Activated CD8-positive, alpha-beta memory T cell treated with anti-CD3 and anti-CD28 coated beads, Interleukin-2, amount 50 U/mL, for 4 hours (primary cell): ENCODE data around the gene FCHO1.
"Not testable (repeated sequence)": the region's sequence is repeated elsewhere in the genome, so short reads cannot be mapped to it uniquely, and the experiment has no call there.

ENCODE experiments used
- DNase-seq: peaks from one replicate; pipeline ENCODE4 v3.0.0-alpha.2; 2020

FCHO1 gene

DNA sequence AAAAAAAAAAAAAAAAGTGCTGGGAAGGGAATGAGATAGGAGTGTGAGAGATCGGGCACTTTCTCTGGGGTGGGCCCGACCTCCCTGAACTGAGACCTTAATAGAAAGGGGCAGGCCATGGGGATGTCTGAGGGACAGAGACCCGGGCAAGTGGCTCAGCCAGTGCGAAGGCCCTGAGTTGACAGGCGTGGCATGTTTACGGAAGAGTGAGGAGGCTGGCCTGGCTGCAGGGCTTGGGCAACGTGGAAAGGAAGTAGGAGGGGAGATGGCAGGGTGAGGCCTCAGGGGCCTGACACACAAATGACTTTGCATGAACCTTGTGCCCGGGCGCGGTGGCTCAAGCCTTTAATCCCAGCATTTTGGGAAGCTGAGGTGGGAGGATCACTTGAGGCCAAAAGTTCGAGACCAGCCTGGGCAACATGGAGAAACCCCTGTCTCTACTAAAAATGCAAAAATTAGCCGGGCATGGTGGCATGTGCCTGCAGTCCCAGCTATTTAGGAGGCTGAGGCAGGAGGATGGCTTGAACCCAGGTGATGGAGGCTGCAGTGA, 13.9 kb downstream of the FCHO1 start:
- DNase-seq: no peak

DNA sequence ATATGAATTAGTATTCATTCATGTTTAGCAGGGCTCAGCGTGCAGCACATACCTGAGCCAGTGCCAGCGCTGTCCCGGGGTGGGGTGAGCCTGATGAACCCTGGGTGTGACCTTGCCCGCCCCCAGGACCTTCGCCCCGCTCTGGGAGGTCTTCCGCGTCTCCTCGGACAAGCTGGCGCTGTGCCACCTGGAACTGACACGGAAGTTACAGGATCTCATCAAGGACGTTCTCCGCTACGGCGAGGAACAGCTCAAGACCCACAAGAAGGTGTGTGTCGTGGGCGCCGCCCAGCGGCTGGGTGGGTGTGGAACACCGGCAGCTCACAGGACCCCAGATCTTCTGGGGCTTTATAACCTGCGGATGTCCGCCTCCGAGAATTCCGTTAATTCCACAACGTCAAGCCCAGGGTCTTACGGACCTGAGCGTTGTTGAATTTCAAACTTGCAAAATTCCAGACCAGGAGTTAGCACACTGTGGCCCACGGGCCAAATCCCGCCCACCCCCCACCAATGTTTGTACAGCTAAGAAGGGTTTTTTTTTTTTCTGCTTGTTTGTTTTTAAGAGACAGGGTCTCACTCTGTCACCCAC, 15.4 kb downstream of the FCHO1 start:
- peak; percentile 46 for DNase-seq

DNA sequence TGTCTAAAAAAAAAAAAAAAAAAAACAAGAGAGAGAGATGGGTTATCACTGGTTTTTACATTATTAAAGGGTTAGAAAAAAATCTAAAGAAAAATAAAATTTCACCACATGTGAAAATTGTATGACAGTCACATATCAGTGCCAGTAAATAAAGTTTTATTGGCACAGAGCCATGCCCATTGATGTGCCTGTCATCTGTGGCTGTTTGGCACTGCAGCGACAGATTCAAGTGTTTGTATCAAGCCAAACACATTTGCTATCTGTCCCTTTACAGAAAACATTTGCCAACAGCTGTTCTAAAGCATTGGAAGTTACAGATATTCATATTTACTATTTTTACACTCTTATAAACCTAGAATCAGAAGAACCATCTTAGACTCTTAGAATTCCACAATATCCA, 16.3 kb downstream of the FCHO1 start:
- no peak for DNase-seq

DNA sequence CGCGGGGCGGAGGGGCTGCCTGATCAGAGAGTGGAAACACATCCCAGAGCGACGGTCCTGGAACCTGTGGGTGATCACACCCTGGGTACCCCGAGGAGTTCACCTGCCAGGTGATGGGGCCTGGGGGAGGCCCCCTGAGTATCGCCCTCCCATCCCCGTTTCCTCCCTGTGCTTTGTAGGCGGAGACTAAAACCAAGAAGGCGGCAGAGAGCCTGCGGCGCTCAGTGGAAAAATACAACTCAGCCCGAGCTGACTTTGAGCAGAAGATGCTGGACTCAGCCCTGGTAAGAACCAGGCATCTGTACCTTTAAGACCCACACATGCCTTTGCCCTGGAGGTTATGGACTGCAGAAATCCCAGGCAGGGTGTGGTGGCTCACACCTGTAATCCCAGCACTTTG, 19.3 kb downstream of the FCHO1 start:
- DNase-seq: no peak

DNA sequence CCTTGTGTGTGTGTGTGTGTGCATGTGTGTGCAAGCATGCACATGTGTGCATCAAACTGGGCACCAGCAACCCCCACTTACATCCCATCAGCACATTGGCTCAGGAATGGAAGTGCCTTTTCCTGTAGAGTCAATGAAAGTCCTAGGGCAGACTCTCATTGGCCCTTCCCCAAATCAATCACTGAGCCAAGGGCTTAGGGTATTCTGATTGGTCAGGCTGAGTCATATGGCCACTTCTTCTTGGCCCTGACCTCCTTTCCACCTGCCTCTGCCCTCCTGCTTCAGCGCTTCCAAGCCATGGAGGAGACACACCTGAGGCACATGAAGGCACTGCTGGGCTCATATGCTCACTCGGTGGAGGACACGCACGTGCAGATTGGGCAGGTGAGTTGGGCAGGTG, 20.9 kb downstream of the FCHO1 start:
- no peak for DNase-seq

DNA sequence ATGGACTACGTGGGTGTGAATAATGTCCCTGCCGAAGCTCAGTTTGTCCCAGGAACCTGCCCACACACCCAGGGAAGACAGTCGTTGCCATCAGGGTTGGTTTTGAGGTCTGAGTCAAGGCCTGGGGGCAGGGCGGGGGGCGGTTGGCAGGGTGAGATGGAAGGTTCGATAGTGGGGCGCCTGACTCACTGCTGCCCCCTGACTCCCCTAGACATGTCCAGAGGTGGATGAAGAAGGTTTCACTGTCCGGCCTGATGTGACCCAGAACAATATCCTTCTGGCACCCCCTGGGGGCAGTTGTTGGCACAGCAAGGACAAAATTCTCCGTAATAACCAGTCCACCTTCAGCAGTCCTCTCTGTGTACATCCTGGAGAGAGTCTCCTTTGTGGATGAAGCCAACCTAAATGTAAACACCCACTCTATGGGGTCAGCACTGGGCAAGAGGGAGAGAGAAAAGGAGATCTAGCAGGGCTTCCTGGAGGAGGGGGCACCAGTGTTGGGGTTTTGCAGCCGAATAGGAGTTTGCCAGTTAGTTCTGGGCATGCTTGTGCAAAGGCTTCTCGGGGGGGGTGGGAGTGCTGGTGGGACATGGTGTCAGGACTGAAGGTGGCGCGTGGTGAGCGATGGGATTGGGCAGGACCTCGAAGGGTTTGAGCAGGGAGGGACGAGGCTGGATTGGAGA, 24.1 kb downstream of the FCHO1 start:
- DNase-seq: peak; percentile 50

DNA sequence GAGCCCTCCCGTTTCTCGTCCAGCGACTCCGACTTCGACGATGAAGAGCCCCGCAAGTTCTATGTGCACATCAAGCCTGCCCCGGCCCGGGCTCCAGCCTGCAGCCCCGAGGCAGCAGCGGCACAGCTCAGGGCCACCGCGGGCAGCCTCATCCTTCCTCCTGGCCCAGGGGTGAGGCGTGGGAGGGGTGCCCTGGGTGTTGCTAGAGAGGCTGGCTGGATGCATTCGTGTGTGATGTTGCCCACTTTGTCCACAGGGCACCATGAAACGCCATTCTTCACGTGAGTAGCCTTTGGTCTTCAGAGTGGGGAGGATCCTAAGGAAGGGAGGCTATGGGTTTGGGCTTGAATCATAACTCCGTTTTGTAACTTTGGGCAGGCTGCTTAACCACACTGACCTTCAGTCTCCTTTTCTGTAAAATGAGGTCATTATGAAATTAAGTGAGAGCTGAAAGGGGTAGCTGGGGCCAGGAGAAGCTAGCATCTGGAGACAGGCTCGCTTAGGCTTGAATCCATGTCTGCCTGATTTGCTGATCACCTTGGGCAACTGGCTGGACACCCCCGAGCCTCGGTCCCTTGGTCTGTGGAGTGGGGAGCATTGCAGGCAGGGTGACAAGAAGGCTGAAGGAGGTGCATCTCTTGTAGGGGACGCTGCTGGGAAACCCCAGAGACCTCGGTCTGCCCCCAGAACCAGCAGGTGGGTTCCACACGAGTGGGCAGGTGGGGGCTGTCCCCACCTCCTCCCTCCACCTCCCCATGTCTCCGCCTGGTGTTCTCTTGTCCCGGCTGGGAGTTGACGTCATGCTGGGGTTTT, 24.9 kb downstream of the FCHO1 start:
- DNase-seq: no peak

DNA sequence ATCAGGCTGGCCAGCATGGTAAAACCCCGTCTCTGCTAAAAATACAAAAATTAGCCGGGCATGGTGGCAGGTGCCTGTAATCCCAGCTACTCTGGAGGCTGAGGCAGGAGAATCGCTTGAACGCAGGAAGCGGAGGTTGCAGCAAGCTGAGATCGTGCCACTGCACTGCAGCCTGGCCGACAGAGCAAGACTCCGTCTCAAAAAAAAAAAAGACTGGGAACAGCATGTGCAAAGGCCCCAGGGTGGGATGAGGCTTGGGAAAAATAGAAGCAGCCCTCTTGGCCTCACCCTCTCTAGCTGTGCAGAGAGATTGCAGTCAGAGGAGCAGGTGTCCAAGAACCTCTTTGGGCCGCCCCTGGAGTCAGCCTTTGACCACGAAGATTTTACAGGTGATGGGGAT, 26.6 kb downstream of the FCHO1 start:
- DNase-seq: not testable (repeated sequence)

DNA sequence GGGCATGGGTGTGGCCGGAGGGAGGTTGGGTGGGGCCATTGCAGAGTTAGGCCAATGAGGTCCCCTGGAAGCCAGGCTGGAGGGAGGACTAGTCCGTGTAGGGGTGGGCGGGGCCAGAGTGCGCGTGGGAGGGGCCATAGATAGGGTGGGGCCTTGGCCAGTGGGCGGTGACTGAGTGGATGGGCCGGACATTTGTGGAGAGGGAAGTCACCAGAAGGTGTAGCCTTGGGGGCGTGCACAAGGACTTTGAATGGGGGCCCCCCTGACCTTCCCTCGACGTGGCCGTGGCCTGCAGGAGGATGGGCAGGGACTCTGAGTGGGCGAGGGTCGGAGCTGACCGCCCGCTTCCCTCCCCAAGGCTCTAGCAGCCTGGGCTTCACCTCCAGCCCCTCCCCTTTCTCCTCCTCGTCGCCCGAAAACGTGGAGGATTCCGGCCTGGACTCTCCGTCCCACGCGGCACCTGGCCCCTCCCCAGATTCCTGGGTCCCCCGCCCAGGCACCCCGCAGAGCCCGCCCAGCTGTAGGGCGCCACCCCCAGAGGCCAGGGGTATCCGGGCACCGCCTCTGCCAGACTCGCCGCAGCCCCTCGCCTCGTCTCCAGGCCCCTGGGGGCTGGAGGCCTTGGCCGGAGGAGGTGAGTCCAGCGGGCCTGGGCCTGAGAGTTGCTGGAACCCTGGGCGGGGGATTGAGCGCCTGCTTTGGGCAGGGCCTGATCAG, 27.1 kb downstream of the FCHO1 start:
- DNase-seq: peak; percentile 40

DNA sequence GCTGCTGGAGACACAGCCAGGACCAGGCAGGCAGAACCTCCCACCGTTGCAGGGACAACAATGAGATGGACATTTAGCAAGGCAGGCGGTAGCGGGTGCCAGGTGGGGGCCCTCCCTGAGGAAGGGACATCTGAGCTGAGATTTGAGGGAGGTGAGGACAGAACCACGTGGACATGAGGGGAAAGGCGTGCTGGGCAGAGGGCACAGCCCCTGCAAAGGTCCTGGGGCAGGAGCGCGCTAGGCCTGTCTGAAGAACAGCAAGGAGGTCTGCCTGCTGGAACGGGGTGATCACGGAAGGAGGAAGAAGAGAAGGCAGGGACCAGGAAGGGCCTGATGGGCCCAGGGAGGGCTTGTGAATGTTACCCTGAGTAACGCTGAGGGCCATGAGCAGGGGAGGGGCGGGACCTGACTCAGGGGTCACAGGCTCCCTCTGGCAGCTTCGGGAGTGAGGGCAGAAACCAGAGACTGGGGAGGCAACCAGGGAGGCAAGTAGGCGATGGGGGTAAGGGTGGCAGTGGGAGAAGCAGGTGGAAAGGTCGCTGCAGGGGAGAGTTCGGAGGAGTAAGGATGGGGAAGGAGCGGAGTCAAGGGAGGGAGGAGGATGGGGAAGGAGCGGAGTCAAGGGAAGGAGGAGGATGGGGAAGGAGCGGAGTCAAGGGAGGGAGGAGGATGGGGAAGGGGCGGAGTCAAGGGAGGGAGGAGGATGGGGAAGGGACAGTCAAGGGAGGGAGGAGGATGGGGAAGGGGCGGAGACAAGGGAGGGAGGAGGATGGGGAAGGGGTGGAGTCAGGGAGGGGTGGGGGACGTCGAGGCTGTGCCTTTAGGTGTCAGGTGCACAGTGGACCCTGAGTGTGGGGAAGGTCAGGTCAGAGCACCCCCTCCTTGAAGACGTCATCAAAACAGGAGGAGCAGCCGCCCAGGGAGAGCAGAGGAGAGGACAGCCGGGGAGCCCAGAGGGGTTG, 28.0 kb downstream of the FCHO1 start:
- no peak for DNase-seq

DNA sequence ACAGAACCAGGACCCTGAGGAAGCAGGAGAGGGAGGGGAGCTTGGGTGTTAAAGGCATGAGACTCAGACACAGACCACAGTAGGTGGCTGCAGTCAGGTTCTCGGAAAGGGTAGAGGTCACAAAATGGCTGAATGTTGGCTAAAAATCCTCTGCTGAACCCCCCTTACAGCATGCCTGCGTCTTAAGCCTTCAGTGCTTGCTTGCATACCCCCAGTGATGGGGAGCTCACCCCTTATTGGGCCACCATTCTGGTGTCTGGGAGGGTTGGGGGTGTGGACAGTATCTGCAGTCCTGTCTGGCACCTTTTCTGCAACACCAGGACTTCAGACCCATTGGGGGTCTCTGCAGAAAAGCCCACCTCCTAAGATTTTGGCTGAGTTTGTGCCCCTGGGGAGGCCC, 29.5 kb downstream of the FCHO1 start:
- no peak for DNase-seq

DNA sequence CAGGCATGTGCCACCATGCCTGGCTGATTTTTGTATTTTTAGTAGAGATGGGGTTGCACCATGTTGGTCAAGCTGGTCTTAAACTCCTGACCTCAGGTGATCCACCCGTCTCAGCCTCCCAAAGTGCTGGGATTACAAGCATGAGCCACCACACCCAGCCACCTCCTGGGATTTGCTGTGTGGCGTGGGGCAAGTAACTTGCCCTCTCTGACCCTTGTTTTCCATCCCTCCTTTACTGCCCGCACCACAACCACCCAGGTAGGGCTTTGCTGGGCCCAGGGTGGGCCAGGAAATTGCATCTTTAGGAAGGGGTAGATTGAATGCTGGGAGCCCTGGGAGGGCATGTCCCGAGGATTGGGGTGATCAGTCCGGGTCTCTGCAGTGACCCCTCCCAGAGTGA, 32.4 kb downstream of the FCHO1 start:
- not testable (repeated sequence) for DNase-seq

DNA sequence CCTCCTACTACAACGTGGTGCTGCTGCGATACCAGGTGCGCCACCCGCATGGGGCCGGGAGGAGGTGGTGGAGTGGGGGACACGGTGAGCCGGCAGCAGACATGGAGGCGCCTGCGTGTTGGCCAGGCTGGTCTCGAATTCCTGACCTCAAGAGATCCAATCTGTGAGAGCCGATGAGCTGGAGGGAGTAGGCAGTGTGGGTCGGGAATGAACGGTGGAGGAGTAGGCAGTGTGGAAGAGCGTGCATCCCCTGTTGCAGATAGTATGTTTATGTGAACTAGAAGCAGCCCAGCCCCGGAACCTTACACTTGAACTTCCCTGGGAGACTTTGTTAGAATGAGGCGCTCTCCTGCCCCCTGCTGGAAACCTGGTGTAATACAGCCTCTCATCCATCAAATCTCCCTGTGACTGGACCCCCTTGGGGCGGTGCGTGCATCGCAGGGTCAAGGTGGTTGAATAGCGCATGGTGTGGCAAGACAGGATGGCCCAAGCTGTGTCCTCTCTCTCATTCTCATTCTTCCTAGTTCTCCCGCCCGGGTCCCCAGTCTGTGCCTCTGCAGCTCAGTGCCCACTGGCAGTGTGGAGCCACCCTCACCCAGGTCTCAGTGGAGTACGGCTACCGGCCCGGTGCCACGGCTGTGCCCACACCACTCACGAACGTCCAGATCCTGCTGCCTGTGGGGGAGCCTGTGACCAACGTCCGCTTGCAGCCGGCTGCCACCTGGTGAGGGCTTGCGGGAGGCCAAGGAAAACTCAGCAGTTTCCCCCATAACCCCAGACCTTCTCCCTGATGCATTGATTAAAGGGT, 33.1 kb downstream of the FCHO1 start:
- DNase-seq: peak; percentile 72

DNA sequence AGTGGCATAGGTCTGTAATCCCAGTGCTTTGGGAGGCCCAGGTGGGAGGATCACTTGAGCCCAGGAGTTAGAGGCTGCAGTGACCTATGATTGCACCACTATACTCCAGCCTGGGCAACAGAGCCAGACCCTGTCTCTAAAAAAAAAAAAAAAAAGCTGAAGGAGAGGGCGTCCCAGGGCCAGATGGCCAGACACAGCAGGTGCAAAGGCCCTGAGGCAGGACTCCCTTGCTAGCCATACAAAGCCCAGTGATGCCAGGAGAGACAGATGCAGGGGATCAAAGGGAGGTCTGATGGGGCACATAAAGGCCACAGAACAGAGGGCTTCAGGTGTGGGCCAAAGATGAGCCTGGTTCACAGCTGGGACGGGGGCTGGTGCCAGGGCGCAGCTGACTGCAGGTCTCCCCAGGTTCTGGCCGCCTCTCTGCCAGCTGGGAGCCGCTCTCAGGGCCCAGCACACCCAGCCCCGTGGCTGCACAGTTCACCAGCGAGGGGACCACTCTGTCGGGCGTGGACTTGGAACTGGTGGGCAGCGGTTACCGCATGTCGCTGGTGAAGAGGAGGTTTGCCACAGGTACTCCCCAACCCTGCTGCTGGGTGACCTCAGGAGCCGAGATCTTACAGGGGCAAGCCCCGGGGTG, 36.1 kb downstream of the FCHO1 start:
- no peak for DNase-seq

DNA sequence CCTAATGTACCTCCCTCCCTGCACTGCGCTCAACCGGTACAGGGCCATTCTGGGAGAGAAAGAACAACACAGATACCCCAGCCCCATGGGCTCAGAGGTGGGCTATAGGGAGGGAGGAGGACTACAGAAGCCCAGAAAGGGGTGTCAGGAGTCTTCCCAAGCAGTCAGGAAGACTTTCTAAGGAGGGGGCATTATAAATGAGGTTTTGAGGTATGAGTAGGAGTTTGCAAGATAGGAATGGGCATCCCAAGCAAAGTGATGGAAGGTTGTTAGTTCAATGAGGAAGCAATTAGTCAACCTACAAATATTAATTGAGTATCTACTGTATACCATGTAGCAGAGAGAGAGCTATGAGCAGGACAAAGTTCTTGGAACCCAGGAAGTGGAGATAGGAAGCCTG, 37.4 kb downstream of the FCHO1 start:
- no peak for DNase-seq

DNA sequence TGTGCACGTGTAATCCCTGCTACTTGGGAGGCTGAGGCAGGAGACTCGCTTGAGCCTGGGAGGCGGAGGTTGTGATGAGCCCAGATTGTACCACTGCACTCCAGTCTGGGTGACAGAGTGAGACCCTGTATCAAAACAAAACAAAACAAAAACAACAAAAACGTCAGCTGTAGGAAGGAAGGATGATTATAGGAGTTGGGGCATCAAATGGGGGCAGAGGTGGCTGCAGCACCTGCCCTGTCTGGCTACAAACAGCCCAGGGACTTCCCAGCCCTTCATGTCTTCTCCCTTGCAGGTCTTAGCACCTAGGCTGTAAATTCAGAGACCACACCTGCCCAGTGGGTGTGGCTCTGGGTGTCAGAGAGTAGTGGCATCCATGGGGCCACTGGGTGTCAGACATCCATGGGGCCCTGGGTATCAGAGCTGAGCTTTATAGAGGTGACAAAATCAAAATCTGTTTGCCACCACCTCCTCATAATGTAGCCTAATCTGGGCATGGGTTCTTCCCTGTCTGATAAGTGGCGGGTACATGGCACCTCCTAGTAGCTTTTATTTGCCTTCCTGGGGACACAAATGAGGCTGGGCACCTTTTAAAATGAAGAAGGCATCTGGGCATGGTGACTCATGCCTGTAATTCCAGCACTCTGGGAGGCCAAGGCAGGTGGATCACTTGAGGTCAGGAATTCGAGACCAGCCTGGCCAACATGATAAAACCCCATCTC, 38.9 kb downstream of the FCHO1 start:
- no peak for DNase-seq

DNA sequence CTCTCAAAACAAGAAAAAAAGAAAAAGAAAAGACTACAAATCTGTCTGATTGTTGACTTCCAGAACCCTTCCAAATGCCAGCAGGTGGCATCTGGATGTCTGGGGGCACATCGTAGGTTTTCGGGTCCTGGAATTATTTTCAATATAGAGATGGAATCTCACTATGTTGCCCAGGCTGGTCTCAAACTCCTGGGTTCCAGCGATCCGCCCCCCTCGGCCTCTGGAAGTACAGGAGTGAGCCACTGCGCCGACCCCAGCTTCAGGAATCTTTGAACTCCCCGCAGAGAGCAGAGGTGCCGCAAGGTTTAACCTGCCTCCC, 43.1 kb downstream of the FCHO1 start:
- no peak for DNase-seq

DNA sequence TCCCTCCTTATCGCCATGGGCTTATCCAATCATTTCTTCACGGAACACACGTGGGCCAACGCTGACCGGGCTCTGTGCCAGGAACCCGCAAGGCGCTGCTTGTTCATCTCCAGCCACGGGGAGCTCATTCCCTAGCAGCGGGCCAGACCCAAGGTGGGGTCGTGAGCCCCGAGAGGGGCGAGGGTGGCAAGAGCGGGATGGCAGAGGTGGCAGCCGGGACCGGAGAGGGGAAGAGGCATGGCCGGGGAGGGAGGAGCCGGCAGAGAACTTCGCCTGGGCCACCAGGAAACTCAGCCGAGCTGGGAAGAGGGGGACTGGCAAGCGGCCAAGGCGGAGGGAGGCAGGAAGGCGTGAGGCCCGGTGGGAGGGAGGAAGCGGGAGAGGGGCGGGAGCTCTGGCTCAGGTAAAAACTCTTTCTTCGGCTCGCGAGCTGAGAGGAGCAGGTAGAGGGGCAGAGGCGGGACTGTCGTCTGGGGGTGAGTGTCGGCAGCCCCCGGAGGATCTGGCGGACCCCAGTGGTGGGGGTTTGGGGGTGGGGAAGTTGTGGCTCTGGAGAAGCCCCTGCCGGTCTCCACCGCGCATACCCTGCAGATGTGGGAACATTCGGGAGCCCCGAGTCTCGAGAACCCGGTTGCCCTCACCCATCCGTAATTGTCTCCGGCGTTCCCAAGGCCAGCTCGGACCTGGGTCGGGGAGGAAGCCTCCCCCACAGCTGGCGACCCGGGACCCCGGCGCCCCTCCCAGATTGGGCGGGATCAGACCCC, 43.6 kb downstream of the FCHO1 start, which contains the start of gene B3GNT3:
B3GNT3 (plus strand) TSS at position 408 of the 764 bp plus-strand sequence. CDS start 12,670 bp downstream, outside the sequence.
- no peak for DNase-seq

DNA sequence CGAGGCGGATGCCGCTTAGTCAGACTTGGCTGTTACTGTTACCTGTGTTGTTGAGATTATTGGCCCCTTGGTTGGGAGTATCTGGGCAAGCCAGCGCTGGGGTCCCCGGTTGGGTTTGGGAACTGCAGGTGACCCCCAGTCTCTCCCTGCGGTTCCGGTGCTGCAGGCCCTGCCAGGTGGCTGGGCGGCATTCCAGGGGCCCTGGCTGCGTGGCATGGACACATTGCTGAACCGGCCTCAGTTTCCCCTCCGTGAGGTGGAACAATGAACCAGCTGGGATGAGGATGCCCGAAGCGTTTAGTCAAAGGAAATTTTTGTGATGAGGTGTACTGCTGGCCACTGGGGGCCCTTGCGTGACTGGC, 44.2 kb downstream of the FCHO1 start:
- DNase-seq: no peak
